Right lobe of liver (tissue), 4 donors: ENCODE measurements around the gene JADE3.

Source experiments
- POLR2A ChIP-seq: fragments of 450-650 bp; IDR thresholded peaks from one replicate; pipeline ENCODE4 v1.6.1; 2017; ENCODE audit warnings: antibody characterized with exemption, mild to moderate bottlenecking
- TF ChIP-seq, protein P1 (sequence below), 4 donors: fragments of 200-600 bp in 3 of 4; fragments of 450-650 bp in 1 of 4; IDR thresholded peaks; one replicate each; pipeline versions ENCODE4 v1.5.1 to v1.8.0; 2016 to 2022; ENCODE audit warnings: antibody characterized with exemption in 4 of 4, mild to moderate bottlenecking in 2 of 4
- donor health status: DM: no; HTN: no; CAD: no.
- donor health status: DM: no; HTN: no; CAD: no.
- donor health status: DM: no; HTN: yes; CAD: no.

DNA sequence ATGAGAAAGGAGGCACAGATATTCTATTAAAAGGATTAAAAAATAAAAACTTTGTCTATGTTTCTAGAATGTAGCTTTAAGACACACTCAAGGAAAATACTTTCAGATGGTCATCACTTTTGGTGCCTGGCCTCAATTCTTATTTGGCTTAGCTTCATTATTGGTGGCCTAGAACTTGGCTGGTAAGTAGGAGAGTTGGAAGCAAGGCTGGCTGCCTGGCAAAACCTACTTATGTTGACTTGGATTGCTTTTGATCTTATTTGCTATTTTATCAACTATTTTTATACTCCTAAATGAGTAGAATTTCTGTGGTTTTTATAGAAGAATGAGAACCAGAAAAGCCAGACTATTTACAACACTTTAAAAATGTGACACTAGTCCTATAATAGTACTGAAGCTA, 35.3 kb upstream of the JADE3 start:
- TF ChIP-seq, protein P1, sequence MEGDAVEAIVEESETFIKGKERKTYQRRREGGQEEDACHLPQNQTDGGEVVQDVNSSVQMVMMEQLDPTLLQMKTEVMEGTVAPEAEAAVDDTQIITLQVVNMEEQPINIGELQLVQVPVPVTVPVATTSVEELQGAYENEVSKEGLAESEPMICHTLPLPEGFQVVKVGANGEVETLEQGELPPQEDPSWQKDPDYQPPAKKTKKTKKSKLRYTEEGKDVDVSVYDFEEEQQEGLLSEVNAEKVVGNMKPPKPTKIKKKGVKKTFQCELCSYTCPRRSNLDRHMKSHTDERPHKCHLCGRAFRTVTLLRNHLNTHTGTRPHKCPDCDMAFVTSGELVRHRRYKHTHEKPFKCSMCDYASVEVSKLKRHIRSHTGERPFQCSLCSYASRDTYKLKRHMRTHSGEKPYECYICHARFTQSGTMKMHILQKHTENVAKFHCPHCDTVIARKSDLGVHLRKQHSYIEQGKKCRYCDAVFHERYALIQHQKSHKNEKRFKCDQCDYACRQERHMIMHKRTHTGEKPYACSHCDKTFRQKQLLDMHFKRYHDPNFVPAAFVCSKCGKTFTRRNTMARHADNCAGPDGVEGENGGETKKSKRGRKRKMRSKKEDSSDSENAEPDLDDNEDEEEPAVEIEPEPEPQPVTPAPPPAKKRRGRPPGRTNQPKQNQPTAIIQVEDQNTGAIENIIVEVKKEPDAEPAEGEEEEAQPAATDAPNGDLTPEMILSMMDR (IDR thresholded peaks at IDR 0.05): no peak
- TF ChIP-seq POLR2A: no peak
